ENCODE results near the gene ADH7.

GRCh38 chr4:99403380-99404184 is 31.6 kb downstream of the ADH7 start:
- TF ChIP-seq CTCF (conservative IDR thresholded peaks at IDR 0.05; ENCODE audit: low read depth in 2 of 2) (no peak), JUNB (IDR thresholded peaks at IDR 0.05; ENCODE audit: unreplicated experiment) (no peak), EZH2 (IDR thresholded peaks at IDR 0.05; ENCODE audit: low read depth, unreplicated experiment) (no peak), ZNF331 (CRISPR knock-in tag; IDR thresholded peaks at IDR 0.05; ENCODE audit: low read depth) (no peak), EZH2phosphoT487 (IDR thresholded peaks at IDR 0.05; ENCODE audit: unreplicated experiment) (no peak), ZNF114 (CRISPR knock-in tag; IDR thresholded peaks at IDR 0.05) (no peak), REST (IDR thresholded peaks at IDR 0.05; ENCODE audit: unreplicated experiment) (no peak), POLR2AphosphoS5 (IDR thresholded peaks at IDR 0.05; ENCODE audit: low read depth) (no peak), STAT1 (IDR thresholded peaks at IDR 0.05; ENCODE audit: unreplicated experiment) (no peak), CREB1 (CRISPR knock-in tag; IDR thresholded peaks at IDR 0.05; ENCODE audit: low read depth) (no peak), ZNF462 (CRISPR knock-in tag; IDR thresholded peaks at IDR 0.05) (no peak)
